ENCODE results near the gene AEBP2. TPM values are rescaled to one million over a fixed set of nuclear protein-coding genes. Genes with fewer than 3 reads are reported as not detected.
A peak's percentile ranks its signal among the peaks of the same experiment; 100 is the strongest.

AEBP2 gene
- total and polyA plus RNA-seq, 2 donors (not counting 3 experiments of a cell fraction or from before 2014, with no cell fraction given) = 8.8 to 42.2 TPM

- dilution Hi-C loops (cut with MboI; ENCODE audit: extremely low pct_ligation_motif_present, low sequenced_read_pairs) (no loop called here), intact Hi-C loops (cut with micrococcal nuclease) (no loop called here)
- Histone ChIP-seq H3K27ac (ENCODE audit: insufficient read depth, low read depth, low read length) (no peak overlapping the region), H3K4me2 (ENCODE audit: insufficient read depth, low read length) (no peak overlapping the region), H3K9me3 (replicated peaks; ENCODE audit: control insufficient read depth, insufficient read depth, low read length) (no peaks in the 10 kb centered on the region), H3K9me1 (replicated peaks; ENCODE audit: control insufficient read depth, extremely low read depth, insufficient read depth, low read length) (no peaks in the 10 kb centered on the region), H3K4me3 (replicated peaks in 1 of 3; ENCODE audit: insufficient read depth in 1 of 3, low read depth in 1 of 3, low read length in 3 of 3) (no peak overlapping the region), H3K79me2 (ENCODE audit: control insufficient read depth, insufficient read depth, low read length) (peaks cover 24% of the 10 kb centered on the region), H4K20me1 (replicated peaks; ENCODE audit: control insufficient read depth, extremely low read depth, insufficient read depth, low read length) (no peaks in the 10 kb centered on the region), H2AFZ (ENCODE audit: low read depth, low read length) (no peak overlapping the region), H3K36me3 (ENCODE audit: control insufficient read depth in 2 of 2, extremely low read depth in 1 of 2, insufficient read depth in 2 of 2, low read length in 2 of 2) (peaks cover 3% of the 10 kb centered on the region in 2 experiments), H3K27me3 (ENCODE audit: control insufficient read depth in 2 of 2, insufficient read depth in 2 of 2, low read length in 2 of 2) (no peaks in the 10 kb centered on the region), H3K9ac (replicated peaks; ENCODE audit: extremely low read depth, insufficient read depth, low read length) (no peak overlapping the region), H3K4me1 (ENCODE audit: control insufficient read depth, extremely low read depth, insufficient read depth, low read length) (peaks cover 7% of the 10 kb centered on the region)
- BruUV-seq (replicated peaks) = no TSS peak
- ChIA-PET CTCF (interaction anchor here (2.4 kb wide), 1 partner anchor 133 kb away, joined by 9 read pairs; no protein-coding TSS in a partner anchor), POLR2A (no interaction called here)
- no peak for TF ChIP-seq JUN (IDR thresholded peaks at IDR 0.05; ENCODE audit: borderline replicate concordance, insufficient read depth, insufficient read length, low read depth)
- TF ChIP-seq MYC (IDR thresholded peaks at IDR 0.05; ENCODE audit: low read depth, low read length) = no peak
- TF ChIP-seq CTCF (IDR thresholded peaks at IDR 0.05; ENCODE audit: extremely low read depth in 1 of 2, insufficient read depth in 1 of 2, low read depth in 1 of 2, low read length in 2 of 2) = no peak
- TF ChIP-seq MAX (IDR thresholded peaks at IDR 0.05; ENCODE audit: insufficient read depth, insufficient read length) = no peak
- no peak for TF ChIP-seq POLR2AphosphoS5 (IDR thresholded peaks at IDR 0.05; ENCODE audit: insufficient read depth, low read depth, low read length)
- TF ChIP-seq EZH2 (IDR thresholded peaks at IDR 0.05; ENCODE audit: borderline replicate concordance, low read depth, low read length, severe bottlenecking) = no peak
- no peak for TF ChIP-seq GATA2 (IDR thresholded peaks at IDR 0.05; ENCODE audit: insufficient read depth, insufficient read length, low read depth, low read length)
- no peak for TF ChIP-seq POLR2A (IDR thresholded peaks at IDR 0.05; ENCODE audit: low read depth, low read length)
- no peak for TF ChIP-seq FOS (IDR thresholded peaks at IDR 0.05; ENCODE audit: borderline replicate concordance, insufficient read depth, low read length)
- FAIRE-seq (peak; percentile 21), DNase-seq (ENCODE audit: low read depth, low spot score) (no peak)
Measured at GRCh38 chr12:19510461-19510860, 71.2 kb downstream of the AEBP2 start.

Measured in endothelial cell of umbilical vein (primary cell).